Neural progenitor cell (in vitro differentiated cells): ENCODE results near the gene GMPR. TPM values are rescaled to one million over a fixed set of nuclear protein-coding genes. Genes with fewer than 3 reads are reported as not detected.

Experiments used
- DNase-seq: peaks from one replicate; pipeline ENCODE4 v3.0.0-alpha.2; 2016; ENCODE audit warnings: low spot score
- H2AFZ ChIP-seq: fragments of 200-600 bp; sonication (generic); replicated peaks from 2 replicates; pipeline ENCODE4 v1.6.1; 2016; ENCODE audit warnings: antibody characterized with exemption
- H3F3A ChIP-seq: fragments of 200-600 bp; sonication (generic); 2 replicates; pipeline ENCODE4 v1.6.1; 2016; ENCODE audit warnings: antibody characterized with exemption, low read depth
- H3K27ac ChIP-seq: fragments of 200-600 bp; sonication (generic); 2 replicates; pipeline ENCODE4 v1.5.1; 2016; ENCODE audit warnings: mild to moderate bottlenecking
- H3K27me3 ChIP-seq: fragments of 200-600 bp; sonication (generic); 2 replicates; pipeline ENCODE4 v1.6.1; 2016; ENCODE audit warnings: mild to moderate bottlenecking, moderate library complexity
- H3K36me3 ChIP-seq: fragments of 200-600 bp; sonication (generic); 2 replicates; pipeline ENCODE4 v1.5.1; 2016
- H3K4me1 ChIP-seq: fragments of 200-600 bp; sonication (generic); 2 replicates; pipeline ENCODE4 v1.6.1; 2016; ENCODE audit warnings: mixed run types
- H3K4me2 ChIP-seq: fragments of 200-600 bp; sonication (generic); 2 replicates; pipeline ENCODE4 v1.6.1; 2016
- H3K4me3 ChIP-seq: fragments of 200-600 bp; sonication (generic); 2 replicates; pipeline ENCODE4 v1.5.1; 2016
- H3K79me2 ChIP-seq: fragments of 200-600 bp; sonication (generic); 2 replicates; pipeline ENCODE4 v1.6.1; 2016; ENCODE audit warnings: low read depth
- H3K9ac ChIP-seq: fragments of 200-600 bp; sonication (generic); 2 replicates; pipeline ENCODE4 v1.6.1; 2016
- H3K9me3 ChIP-seq: fragments of 200-600 bp; sonication (generic); 2 replicates; pipeline ENCODE4 v1.5.1; 2016; ENCODE audit warnings: low read depth
- H4K20me1 ChIP-seq: fragments of 200-600 bp; sonication (generic); 2 replicates; pipeline ENCODE4 v1.6.1; 2016; ENCODE audit warnings: low read depth
- H3K27ac Mint-ChIP-seq: 3 replicates; pipeline ENCODE4 v1.8.0; 2021; ENCODE audit warnings: mixed read lengths
- H3K27me3 Mint-ChIP-seq: 2 replicates; pipeline ENCODE4 v1.8.0; 2022; ENCODE audit warnings: low read depth, mild to moderate bottlenecking, inconsistent platforms, moderate library complexity, mixed read lengths; ENCODE audit not compliant: insufficient read depth
- H3K36me3 Mint-ChIP-seq: 3 replicates; pipeline ENCODE4 v1.8.0; 2021; ENCODE audit warnings: mixed read lengths
- H3K4me1 Mint-ChIP-seq: 3 replicates; pipeline ENCODE4 v1.8.0; 2021; ENCODE audit warnings: mixed read lengths
- H3K4me3 Mint-ChIP-seq: 3 replicates; pipeline ENCODE4 v1.8.0; 2021; ENCODE audit warnings: mild to moderate bottlenecking, moderate library complexity, mixed read lengths
- H3K9me3 Mint-ChIP-seq: 3 replicates; pipeline ENCODE4 v1.8.0; 2020; ENCODE audit warnings: mixed read lengths
- CTCF ChIP-seq: fragments of 200-600 bp; sonication (generic); IDR thresholded peaks from 2 replicates; pipeline ENCODE4 v1.5.1; 2017; ENCODE audit warnings: antibody characterized with exemption, mild to moderate bottlenecking
- EZH2 ChIP-seq: fragments of 200-600 bp; sonication (generic); IDR thresholded peaks from 2 replicates; pipeline ENCODE4 v1.6.1; 2017; ENCODE audit warnings: antibody characterized with exemption, mild to moderate bottlenecking, moderate library complexity
- EZH2phosphoT487 ChIP-seq: fragments of 200-600 bp; sonication (generic); IDR thresholded peaks from 2 replicates; pipeline ENCODE4 v1.6.1; 2017; ENCODE audit warnings: antibody characterized with exemption
- small RNA-seq: library from RNA; depleted of rRNA; stranded (forward); fragments of <200 nt; gene quantifications from one replicate; pipeline ENCODE3, GENCODE V24; 2015
- total RNA-seq: library from RNA; depleted of rRNA; stranded (reverse); fragments of >200 nt; gene quantifications from 2 replicates; pipeline ENCODE4 v1.2.3, GENCODE V29; 2015; ENCODE audit warnings: low replicate concordance

Gene GMPR
- total RNA-seq, 1 donor from 2014 or later, result not detected

GRCh38 chr6:16343593-16343992, 105.2 kb downstream of the GMPR start:
- no peak overlapping the region for H3K27ac ChIP-seq
- H3K79me2 ChIP-seq, result no peaks in the 10 kb centered on the region
- H3K4me1 Mint-ChIP-seq, result peaks cover 30% of the 10 kb centered on the region
- H3F3A ChIP-seq, result peaks cover 15% of the 10 kb centered on the region
- no peaks in the 10 kb centered on the region for H3K9me3 ChIP-seq
- no peak overlapping the region for H3K27ac Mint-ChIP-seq
- H3K9me3 Mint-ChIP-seq, result peaks cover 2% of the 10 kb centered on the region
- no peak overlapping the region for H3K4me3 ChIP-seq
- peaks cover 14% of the 10 kb centered on the region for H3K4me1 ChIP-seq
- peaks cover 3% of the 10 kb centered on the region for H3K27me3 Mint-ChIP-seq
- TF ChIP-seq CTCF (no peak), EZH2 (no peak), EZH2phosphoT487 (no peak)
- no peaks in the 10 kb centered on the region for H3K36me3 ChIP-seq
- H3K36me3 Mint-ChIP-seq, result peaks cover 2% of the 10 kb centered on the region
- H4K20me1 ChIP-seq, result no peaks in the 10 kb centered on the region
- H2AFZ ChIP-seq, result no peak overlapping the region
- H3K4me3 Mint-ChIP-seq, result no peak overlapping the region
- H3K9ac ChIP-seq, result no peak overlapping the region
- no peak overlapping the region for H3K4me2 ChIP-seq
- no peak for DNase-seq
- H3K27me3 ChIP-seq, result no peaks in the 10 kb centered on the region

GRCh38 chr6:16344756-16345155, 106.4 kb downstream of the GMPR start:
- Mint-ChIP-seq H3K27ac (peak overlapping the region; percentile 45), H3K27me3 (peaks cover 3% of the 10 kb centered on the region), H3K4me3 (no peak overlapping the region), H3K36me3 (peaks cover 2% of the 10 kb centered on the region), H3K4me1 (peaks cover 23% of the 10 kb centered on the region), H3K9me3 (peaks cover 4% of the 10 kb centered on the region)
- no peak for TF ChIP-seq EZH2phosphoT487
- TF ChIP-seq EZH2, result no peak
- no peak for TF ChIP-seq CTCF
- Histone ChIP-seq H3K36me3 (no peaks in the 10 kb centered on the region), H4K20me1 (no peaks in the 10 kb centered on the region), H3K27ac (no peak overlapping the region), H3F3A (peaks cover 15% of the 10 kb centered on the region), H3K27me3 (no peaks in the 10 kb centered on the region), H3K9me3 (no peaks in the 10 kb centered on the region), H3K79me2 (no peaks in the 10 kb centered on the region), H2AFZ (no peak overlapping the region), H3K4me2 (no peak overlapping the region), H3K9ac (no peak overlapping the region), H3K4me1 (peaks cover 14% of the 10 kb centered on the region), H3K4me3 (no peak overlapping the region)
- DNase-seq, result no peak

Small RNA genes lying within 50 kb of the gene (small RNA-seq; reads per million reads assigned to genes)
- not detected for gene RF00019
- gene RNU6-1114P, result not detected

Other genes starting within 250 kb of the GMPR start
- gene MYLIP, start 109.5 kb upstream of the GMPR start, total RNA-seq, result 8.0 and 8.2 TPM in 2 replicates